HepG2 (cell line): ENCODE results near the gene THAP3. TPM values are rescaled to one million over a fixed set of nuclear protein-coding genes. Genes with fewer than 3 reads are reported as not detected.

ENCODE experiments used
- ATF1 ChIP-seq: IDR thresholded peaks from 2 replicates; pipeline ENCODE4 v1.6.1; 2016; ENCODE audit warnings: mild to moderate bottlenecking, control low read depth
- CREM ChIP-seq, 2 experiments: sonication (generic) in 1 of 2; formaldehyde crosslinking in 1 of 2; IDR thresholded peaks; 2 replicates each; pipeline versions ENCODE4 v1.4.0 to v1.6.1; 2016 to 2020; ENCODE audit warnings: antibody characterized with exemption in 1 of 2, mild to moderate bottlenecking in 1 of 2, missing genetic modification reagents in 1 of 2
- MAZ ChIP-seq, 2 experiments: sonication (generic) in 1 of 2; formaldehyde crosslinking in 1 of 2; IDR thresholded peaks; 2 replicates each; pipeline versions ENCODE4 v1.5.0 to v1.6.1; 2012 to 2020; ENCODE audit warnings: low read depth in 2 of 2, mild to moderate bottlenecking in 2 of 2, borderline replicate concordance in 1 of 2, improper control_type of control experiment in 1 of 2, low read length in 1 of 2, missing genetic modification reagents in 1 of 2, moderate library complexity in 1 of 2
- TEAD3 ChIP-seq: optimal IDR thresholded peaks from 2 replicates; pipeline ENCODE3; 2016; ENCODE audit warnings: borderline replicate concordance
- WIZ ChIP-seq: sonication (generic); formaldehyde crosslinking; IDR thresholded peaks from 2 replicates; pipeline ENCODE4 v1.5.1; 2020; ENCODE audit warnings: mild to moderate bottlenecking, missing genetic modification reagents
- YY1 ChIP-seq: IDR thresholded peaks from 2 replicates; pipeline ENCODE4 v1.6.1; 2011; ENCODE audit warnings: low read length, low read depth, moderate library complexity, mild to moderate bottlenecking; ENCODE audit not compliant: insufficient read depth, insufficient replicate concordance
- ZNF292 ChIP-seq: sonication (generic); formaldehyde crosslinking; IDR thresholded peaks from 2 replicates; pipeline ENCODE4 v1.8.1; 2022; ENCODE audit warnings: mild to moderate bottlenecking, low read depth, missing genetic modification reagents, borderline replicate concordance
- ZNF331 ChIP-seq: sonication (generic); formaldehyde crosslinking; IDR thresholded peaks from 2 replicates; pipeline ENCODE4 v1.4.0; 2020; ENCODE audit warnings: missing genetic modification reagents
- ZNF496 ChIP-seq: sonication (generic); formaldehyde crosslinking; IDR thresholded peaks from 2 replicates; pipeline ENCODE4 v1.8.1; 2023; ENCODE audit warnings: mild to moderate bottlenecking, moderate library complexity, missing genetic modification reagents; ENCODE audit not compliant: insufficient replicate concordance
- ZNF563 ChIP-seq: sonication (generic); formaldehyde crosslinking; IDR thresholded peaks from 2 replicates; pipeline ENCODE4 v1.8.0; 2022; ENCODE audit warnings: mild to moderate bottlenecking, moderate library complexity, missing genetic modification reagents
- ZNF776 ChIP-seq: sonication (generic); formaldehyde crosslinking; IDR thresholded peaks from 2 replicates; pipeline ENCODE4 v1.4.0; 2020; ENCODE audit warnings: mild to moderate bottlenecking, missing genetic modification reagents
- polyA plus RNA-seq, 8 experiments: library from polyadenylated mRNA; depleted of rRNA in 3 of 8; stranded (reverse) in 7 of 8; unstranded in 1 of 8; fragments of >200 nt; fragmentation: Illumina TruSeq in 4 of 8; extraction: Trizol in 4 of 8; gene quantifications; 2 replicates each; pipeline versions ENCODE4 v1.2.1 to v1.2.3, GENCODE V29; 2011 to 2016; ENCODE audit warnings: low read depth in 4 of 8, missing spikeins in 1 of 8, mixed read lengths in 1 of 8; ENCODE audit not compliant: insufficient read depth in 1 of 8
- total RNA-seq, 5 experiments: library from RNA; depleted of rRNA; stranded (reverse); fragments of >200 nt; fragmentation: Illumina TruSeq; extraction: Trizol; gene quantifications; 2 replicates each; pipeline ENCODE4 v1.2.3, GENCODE V29; 2016; ENCODE audit warnings: low read depth in 1 of 5
- TF ChIP-seq, protein P1 (sequence below): sonication (generic); formaldehyde crosslinking; IDR thresholded peaks from 2 replicates; pipeline ENCODE4 v1.8.0; 2022; ENCODE audit warnings: mild to moderate bottlenecking, missing genetic modification reagents, borderline replicate concordance
- TF ChIP-seq, protein P2 (sequence below): sonication (generic); formaldehyde crosslinking; IDR thresholded peaks from 2 replicates; pipeline ENCODE4 v1.8.1; 2023; ENCODE audit warnings: mild to moderate bottlenecking, missing genetic modification reagents, borderline replicate concordance
- TF ChIP-seq, protein P3 (sequence below): sonication (generic); formaldehyde crosslinking; IDR thresholded peaks from 2 replicates; pipeline ENCODE4 v1.5.0; 2020; ENCODE audit warnings: missing genetic modification reagents, mild to moderate bottlenecking, borderline replicate concordance
- TF ChIP-seq, protein P4 (sequence below): sonication (generic); formaldehyde crosslinking; IDR thresholded peaks from 2 replicates; pipeline ENCODE4 v1.4.0; 2020; ENCODE audit warnings: missing genetic modification reagents
- TF ChIP-seq, protein P5 (sequence below): sonication (generic); formaldehyde crosslinking; IDR thresholded peaks from 2 replicates; pipeline ENCODE4 v1.5.0; 2020; ENCODE audit warnings: mild to moderate bottlenecking, missing genetic modification reagents, borderline replicate concordance

The THAP3 gene
- total and polyA plus RNA-seq, 2 of the 13 experiments (the other 11 are each of a cell fraction or from before 2014, with no cell fraction given) = 10.3 to 14.9 TPM

DNA sequence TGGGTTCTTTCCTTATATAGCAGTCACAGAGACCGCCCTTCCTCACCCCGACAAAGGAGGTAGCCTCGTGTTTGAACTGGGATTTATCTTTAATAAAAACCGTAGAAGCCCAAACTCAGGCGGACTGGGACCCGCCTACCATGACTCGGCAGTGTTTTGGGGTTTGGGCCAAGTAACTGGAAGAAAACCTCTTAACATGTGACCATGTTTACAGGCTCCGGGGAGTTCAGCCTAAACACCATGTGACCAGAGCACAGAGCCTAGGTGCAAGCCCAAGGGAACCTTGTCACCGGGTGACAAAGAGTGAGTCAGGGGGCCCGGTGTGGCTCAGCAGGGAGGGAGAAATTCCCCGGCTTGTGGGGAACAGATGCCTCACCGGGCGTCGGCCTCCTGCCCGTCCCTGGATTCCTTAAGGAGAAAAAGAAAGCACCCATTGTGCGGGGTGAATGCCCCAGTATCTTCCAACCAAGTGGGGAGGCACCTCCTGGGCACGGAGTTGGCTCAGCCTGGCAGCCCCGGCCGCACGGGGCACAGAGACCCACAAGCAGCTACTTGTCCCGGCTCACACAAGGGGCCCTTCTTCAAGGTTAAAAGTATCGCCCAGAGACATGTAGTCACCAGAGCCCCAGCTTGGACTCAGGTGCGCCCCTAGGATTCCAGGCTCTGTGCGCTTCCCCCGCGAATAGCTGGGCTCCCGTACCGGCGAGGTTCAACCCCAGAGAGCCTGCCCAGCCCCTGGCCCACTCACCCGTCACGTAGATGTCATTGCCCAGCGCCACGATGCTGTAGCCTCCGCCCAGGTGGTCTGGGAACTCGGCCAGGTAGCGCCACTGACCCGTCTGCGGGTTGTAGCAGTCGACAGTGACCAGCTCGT lies 23.4 kb upstream of the THAP3 start (continued):
- TF ChIP-seq, protein P1, sequence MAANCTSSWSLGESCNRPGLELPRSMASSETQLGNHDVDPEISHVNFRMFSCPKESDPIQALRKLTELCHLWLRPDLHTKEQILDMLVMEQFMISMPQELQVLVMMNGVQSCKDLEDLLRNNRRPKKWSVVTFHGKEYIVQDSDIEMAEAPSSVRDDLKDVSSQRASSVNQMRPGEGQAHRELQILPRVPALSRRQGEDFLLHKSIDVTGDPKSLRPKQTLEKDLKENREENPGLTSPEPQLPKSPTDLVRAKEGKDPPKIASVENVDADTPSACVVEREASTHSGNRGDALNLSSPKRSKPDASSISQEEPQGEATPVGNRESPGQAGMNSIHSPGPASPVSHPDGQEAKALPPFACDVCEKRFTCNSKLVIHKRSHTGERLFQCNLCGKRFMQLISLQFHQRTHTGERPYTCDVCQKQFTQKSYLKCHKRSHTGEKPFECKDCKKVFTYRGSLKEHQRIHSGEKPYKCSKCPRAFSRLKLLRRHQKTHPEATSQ = no peak
- TF ChIP-seq, protein P2, sequence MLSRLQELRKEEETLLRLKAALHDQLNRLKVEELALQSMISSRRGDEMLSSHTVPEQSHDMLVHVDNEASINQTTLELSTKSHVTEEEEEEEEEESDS (CRISPR knock-in tag) = no peak
- TF ChIP-seq ZNF563 (CRISPR knock-in tag) (peak; percentile 41; the same call in 1 of the 2 replicates), YY1 (no peak), MAZ (IDR thresholded peaks at IDR 0.05; ENCODE audit: borderline replicate concordance, low read depth, low read length) (no peak), MAZ (CRISPR knock-in tag; IDR thresholded peaks at IDR 0.05; ENCODE audit: low read depth) (no peak), WIZ (CRISPR knock-in tag) (no peak), ZNF496 (no peak), ZNF776 (no peak), ZNF331 (no peak), ZNF292 (no peak), CREM (IDR thresholded peaks at IDR 0.05) (no peak; the same call in none of the 2 replicates), CREM (CRISPR knock-in tag; IDR thresholded peaks at IDR 0.05) (no peak), ATF1 (no peak), TEAD3 (CRISPR knock-in tag) (no peak)
- TF ChIP-seq, protein P3, sequence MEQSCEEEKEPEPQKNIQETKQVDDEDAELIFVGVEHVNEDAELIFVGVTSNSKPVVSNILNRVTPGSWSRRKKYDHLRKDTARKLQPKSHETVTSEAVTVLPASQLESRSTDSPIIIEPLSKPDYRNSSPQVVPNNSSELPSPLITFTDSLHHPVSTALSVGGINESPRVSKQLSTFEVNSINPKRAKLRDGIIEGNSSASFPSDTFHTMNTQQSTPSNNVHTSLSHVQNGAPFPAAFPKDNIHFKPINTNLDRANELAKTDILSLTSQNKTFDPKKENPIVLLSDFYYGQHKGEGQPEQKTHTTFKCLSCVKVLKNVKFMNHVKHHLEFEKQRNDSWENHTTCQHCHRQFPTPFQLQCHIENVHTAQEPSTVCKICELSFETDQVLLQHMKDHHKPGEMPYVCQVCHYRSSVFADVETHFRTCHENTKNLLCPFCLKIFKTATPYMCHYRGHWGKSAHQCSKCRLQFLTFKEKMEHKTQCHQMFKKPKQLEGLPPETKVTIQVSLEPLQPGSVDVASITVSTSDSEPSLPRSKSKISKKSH (CRISPR knock-in tag) = 0 out of 2 replicates have a peak, but pooled peaks have one; percentile 5
- TF ChIP-seq, protein P4, sequence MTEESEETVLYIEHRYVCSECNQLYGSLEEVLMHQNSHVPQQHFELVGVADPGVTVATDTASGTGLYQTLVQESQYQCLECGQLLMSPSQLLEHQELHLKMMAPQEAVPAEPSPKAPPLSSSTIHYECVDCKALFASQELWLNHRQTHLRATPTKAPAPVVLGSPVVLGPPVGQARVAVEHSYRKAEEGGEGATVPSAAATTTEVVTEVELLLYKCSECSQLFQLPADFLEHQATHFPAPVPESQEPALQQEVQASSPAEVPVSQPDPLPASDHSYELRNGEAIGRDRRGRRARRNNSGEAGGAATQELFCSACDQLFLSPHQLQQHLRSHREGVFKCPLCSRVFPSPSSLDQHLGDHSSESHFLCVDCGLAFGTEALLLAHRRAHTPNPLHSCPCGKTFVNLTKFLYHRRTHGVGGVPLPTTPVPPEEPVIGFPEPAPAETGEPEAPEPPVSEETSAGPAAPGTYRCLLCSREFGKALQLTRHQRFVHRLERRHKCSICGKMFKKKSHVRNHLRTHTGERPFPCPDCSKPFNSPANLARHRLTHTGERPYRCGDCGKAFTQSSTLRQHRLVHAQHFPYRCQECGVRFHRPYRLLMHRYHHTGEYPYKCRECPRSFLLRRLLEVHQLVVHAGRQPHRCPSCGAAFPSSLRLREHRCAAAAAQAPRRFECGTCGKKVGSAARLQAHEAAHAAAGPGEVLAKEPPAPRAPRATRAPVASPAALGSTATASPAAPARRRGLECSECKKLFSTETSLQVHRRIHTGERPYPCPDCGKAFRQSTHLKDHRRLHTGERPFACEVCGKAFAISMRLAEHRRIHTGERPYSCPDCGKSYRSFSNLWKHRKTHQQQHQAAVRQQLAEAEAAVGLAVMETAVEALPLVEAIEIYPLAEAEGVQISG (CRISPR knock-in tag) = no peak
- TF ChIP-seq, protein P5, sequence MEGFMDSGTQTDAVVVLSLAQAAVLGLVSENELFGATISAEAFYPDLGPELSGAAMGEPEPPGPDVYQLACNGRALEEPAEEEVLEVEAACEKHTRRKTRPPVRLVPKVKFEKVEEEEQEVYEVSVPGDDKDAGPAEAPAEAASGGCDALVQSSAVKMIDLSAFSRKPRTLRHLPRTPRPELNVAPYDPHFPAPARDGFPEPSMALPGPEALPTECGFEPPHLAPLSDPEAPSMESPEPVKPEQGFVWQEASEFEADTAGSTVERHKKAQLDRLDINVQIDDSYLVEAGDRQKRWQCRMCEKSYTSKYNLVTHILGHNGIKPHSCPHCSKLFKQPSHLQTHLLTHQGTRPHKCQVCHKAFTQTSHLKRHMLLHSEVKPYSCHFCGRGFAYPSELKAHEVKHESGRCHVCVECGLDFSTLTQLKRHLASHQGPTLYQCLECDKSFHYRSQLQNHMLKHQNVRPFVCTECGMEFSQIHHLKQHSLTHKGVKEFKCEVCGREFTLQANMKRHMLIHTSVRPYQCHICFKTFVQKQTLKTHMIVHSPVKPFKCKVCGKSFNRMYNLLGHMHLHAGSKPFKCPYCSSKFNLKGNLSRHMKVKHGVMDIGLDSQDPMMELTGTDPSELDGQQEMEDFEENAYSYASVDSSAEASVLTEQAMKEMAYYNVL (CRISPR knock-in tag) = 0 out of 2 replicates have a peak, but pooled peaks have one; percentile 20
